GM08714 (cell line): ENCODE data around the gene SMG9.

Experiments used
- H3K4me3 ChIP-seq: fragments of 200-500 bp; sonication (Bioruptor generic); 2 replicates; pipeline ENCODE4 v1.5.1; 2014; ENCODE audit warnings: mild to moderate bottlenecking, low read length, inconsistent platforms
- ZNF274 ChIP-seq: IDR thresholded peaks from 2 replicates; pipeline ENCODE4 v1.6.1; 2012; ENCODE audit warnings: mild to moderate bottlenecking, low read depth, low read length

The SMG9 gene

GRCh38 chr19:43752287-43752875 is 2.4 kb downstream of the SMG9 start:
- peak overlapping the region; percentile 73; the same call in 1 of the 2 replicates for H3K4me3 ChIP-seq
- TF ChIP-seq ZNF274 = no peak

- H3K4me3 ChIP-seq = no peak overlapping the region
- no peak for TF ChIP-seq ZNF274
Observed at GRCh38 chr19:43751466-43752220, 3.1 kb downstream of the SMG9 start.

GRCh38 chr19:43749898-43750297 is 4.9 kb downstream of the SMG9 start:
- H3K4me3 ChIP-seq = no peak overlapping the region
- TF ChIP-seq ZNF274 = no peak

GRCh38 chr19:43749152-43749551 is 5.6 kb downstream of the SMG9 start:
- no peak overlapping the region for H3K4me3 ChIP-seq
- no peak for TF ChIP-seq ZNF274

- TF ChIP-seq ZNF274 = no peak
- no peak overlapping the region for H3K4me3 ChIP-seq
Observed at GRCh38 chr19:43748685-43749084, 6.1 kb downstream of the SMG9 start.

- TF ChIP-seq ZNF274 = no peak
- no peak overlapping the region for H3K4me3 ChIP-seq
Observed at GRCh38 chr19:43748205-43748594, 6.6 kb downstream of the SMG9 start.

- no peak overlapping the region for H3K4me3 ChIP-seq
- TF ChIP-seq ZNF274 = no peak
Observed at GRCh38 chr19:43747557-43748204, 7.1 kb downstream of the SMG9 start.

GRCh38 chr19:43743059-43743458 is 11.7 kb downstream of the SMG9 start:
- TF ChIP-seq ZNF274 = no peak
- H3K4me3 ChIP-seq = no peak overlapping the region

GRCh38 chr19:43741075-43741825 is 13.5 kb downstream of the SMG9 start:
- no peak for TF ChIP-seq ZNF274
- H3K4me3 ChIP-seq = no peak overlapping the region

GRCh38 chr19:43739439-43740235 is 15.1 kb downstream of the SMG9 start:
- no peak for TF ChIP-seq ZNF274
- H3K4me3 ChIP-seq = no peak overlapping the region

GRCh38 chr19:43738780-43739211 is 16.0 kb downstream of the SMG9 start:
- TF ChIP-seq ZNF274 = no peak
- H3K4me3 ChIP-seq = no peak overlapping the region

GRCh38 chr19:43735957-43736356 is 18.8 kb downstream of the SMG9 start:
- H3K4me3 ChIP-seq = no peak overlapping the region

GRCh38 chr19:43735013-43735412 is 19.7 kb downstream of the SMG9 start:
- no peak for TF ChIP-seq ZNF274
- H3K4me3 ChIP-seq = no peak overlapping the region

More at GRCh38 chr19:43735957-43736356, 18.8 kb downstream of the SMG9 start:
- TF ChIP-seq ZNF274 = no peak
